Measurements from ENCODE around the gene LUC7L.
A peak's percentile ranks its signal among the peaks of the same experiment; 100 is the strongest.
"Not testable (repeated sequence)": the region's sequence is repeated elsewhere in the genome, so short reads cannot be mapped to it uniquely, and the experiment has no call there.

LUC7L gene

GRCh38 chr16:228151-228851 lies 948 bp downstream of the LUC7L start:
- DNase-seq: no peak

GRCh38 chr16:220021-220420 lies 9.2 kb downstream of the LUC7L start:
- DNase-seq: no peak

GRCh38 chr16:212999-213398 lies 16.2 kb downstream of the LUC7L start:
- DNase-seq: no peak

- DNase-seq: not testable (repeated sequence)
These were observed 17.5 kb downstream of the LUC7L start for GRCh38 chr16:211631-212180.

- not testable (repeated sequence) for DNase-seq
These were observed 19.9 kb downstream of the LUC7L start for GRCh38 chr16:209359-209758.

GRCh38 chr16:204046-204445 lies 25.2 kb downstream of the LUC7L start:
- DNase-seq: not testable (repeated sequence)

- DNase-seq: no peak
These were observed 26.0 kb downstream of the LUC7L start for GRCh38 chr16:203246-203645.

- DNase-seq: no peak
These were observed 28.9 kb downstream of the LUC7L start for GRCh38 chr16:200388-200787.

- DNase-seq: no peak
These were observed 34.7 kb downstream of the LUC7L start for GRCh38 chr16:194516-194915.

- DNase-seq: no peak
These were observed 35.8 kb downstream of the LUC7L start for GRCh38 chr16:193441-193840.

GRCh38 chr16:192686-193085 lies 36.6 kb downstream of the LUC7L start:
- DNase-seq: no peak

GRCh38 chr16:191831-192230 lies 37.4 kb downstream of the LUC7L start:
- no peak for DNase-seq

- DNase-seq: no peak
These were observed 39.6 kb downstream of the LUC7L start for GRCh38 chr16:189604-190186.

- DNase-seq: no peak
These were observed 40.6 kb downstream of the LUC7L start for GRCh38 chr16:188674-189073.

- no peak for DNase-seq
These were observed 41.9 kb downstream of the LUC7L start for GRCh38 chr16:187330-187729.

GRCh38 chr16:185691-186090 lies 43.6 kb downstream of the LUC7L start:
- no peak for DNase-seq

GRCh38 chr16:185213-185612 lies 44.0 kb downstream of the LUC7L start:
- no peak for DNase-seq

GRCh38 chr16:183005-183404 lies 46.2 kb downstream of the LUC7L start:
- DNase-seq: no peak

GRCh38 chr16:181565-182021 lies 47.7 kb downstream of the LUC7L start:
- DNase-seq: peak in 1 of 2 donors; percentile 86

- peak; percentile 36 to 90 for DNase-seq
These were observed 48.3 kb downstream of the LUC7L start for GRCh38 chr16:180681-181564.

- peak; percentile 54 to 61 for DNase-seq
These were observed 49.1 kb downstream of the LUC7L start, which contains the start of gene HBQ1 for GRCh38 chr16:180101-180675. Gene HBQ1, plus strand, starts transcription at chr16:180459. Its CDS starts 28 bp downstream, at chr16:180487.

GRCh38 chr16:179211-180092 lies 49.8 kb downstream of the LUC7L start:
- no peak for DNase-seq
